HL-60 (cell line): ENCODE measurements around the gene CARMIL1.

Source experiments
- GABPA ChIP-seq: IDR thresholded peaks from 2 replicates; pipeline ENCODE4 v1.6.1; 2012; ENCODE audit warnings: low read depth
- POLR2AphosphoS5 ChIP-seq: IDR thresholded peaks from 2 replicates; pipeline ENCODE4 v1.6.1; 2012; ENCODE audit warnings: low read depth
- SPI1 ChIP-seq: IDR thresholded peaks from 2 replicates; pipeline ENCODE4 v1.6.1; 2012; ENCODE audit warnings: low read depth, mild to moderate bottlenecking, borderline replicate concordance
- TF ChIP-seq, protein P1 (sequence below): IDR thresholded peaks from one replicate; pipeline ENCODE4 v1.5.1; 2011; ENCODE audit warnings: low read length, control low read depth, inconsistent platforms; ENCODE audit not compliant: insufficient read depth
- TF ChIP-seq, protein P2 (sequence below): IDR thresholded peaks from 2 replicates; pipeline ENCODE4 v1.6.1; 2012; ENCODE audit warnings: low read depth; ENCODE audit not compliant: insufficient replicate concordance

DNA sequence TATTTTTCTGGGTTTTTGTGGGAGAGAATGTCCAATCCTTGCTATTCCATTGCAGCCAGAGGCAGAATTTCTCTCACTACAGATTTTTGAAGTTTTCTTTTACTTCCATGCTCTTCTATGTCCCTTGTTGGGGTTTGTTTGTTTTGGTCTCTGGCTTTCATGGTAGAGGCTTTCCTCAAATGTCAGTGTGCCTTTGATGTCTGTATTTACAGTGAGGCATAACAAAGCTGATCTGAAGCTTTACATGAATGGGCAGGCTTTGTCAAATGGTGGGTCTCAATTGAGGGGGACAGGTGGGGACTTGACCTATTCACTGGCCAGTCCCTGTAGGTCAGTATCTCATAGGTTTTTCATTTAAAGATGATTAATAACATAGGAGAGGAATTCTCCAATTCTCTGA, 8.6 kb upstream of the CARMIL1 start:
- TF ChIP-seq, protein P1, sequence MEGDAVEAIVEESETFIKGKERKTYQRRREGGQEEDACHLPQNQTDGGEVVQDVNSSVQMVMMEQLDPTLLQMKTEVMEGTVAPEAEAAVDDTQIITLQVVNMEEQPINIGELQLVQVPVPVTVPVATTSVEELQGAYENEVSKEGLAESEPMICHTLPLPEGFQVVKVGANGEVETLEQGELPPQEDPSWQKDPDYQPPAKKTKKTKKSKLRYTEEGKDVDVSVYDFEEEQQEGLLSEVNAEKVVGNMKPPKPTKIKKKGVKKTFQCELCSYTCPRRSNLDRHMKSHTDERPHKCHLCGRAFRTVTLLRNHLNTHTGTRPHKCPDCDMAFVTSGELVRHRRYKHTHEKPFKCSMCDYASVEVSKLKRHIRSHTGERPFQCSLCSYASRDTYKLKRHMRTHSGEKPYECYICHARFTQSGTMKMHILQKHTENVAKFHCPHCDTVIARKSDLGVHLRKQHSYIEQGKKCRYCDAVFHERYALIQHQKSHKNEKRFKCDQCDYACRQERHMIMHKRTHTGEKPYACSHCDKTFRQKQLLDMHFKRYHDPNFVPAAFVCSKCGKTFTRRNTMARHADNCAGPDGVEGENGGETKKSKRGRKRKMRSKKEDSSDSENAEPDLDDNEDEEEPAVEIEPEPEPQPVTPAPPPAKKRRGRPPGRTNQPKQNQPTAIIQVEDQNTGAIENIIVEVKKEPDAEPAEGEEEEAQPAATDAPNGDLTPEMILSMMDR, result no peak
- TF ChIP-seq POLR2AphosphoS5 (no peak), GABPA (no peak), SPI1 (no peak)
- TF ChIP-seq, protein P2, sequence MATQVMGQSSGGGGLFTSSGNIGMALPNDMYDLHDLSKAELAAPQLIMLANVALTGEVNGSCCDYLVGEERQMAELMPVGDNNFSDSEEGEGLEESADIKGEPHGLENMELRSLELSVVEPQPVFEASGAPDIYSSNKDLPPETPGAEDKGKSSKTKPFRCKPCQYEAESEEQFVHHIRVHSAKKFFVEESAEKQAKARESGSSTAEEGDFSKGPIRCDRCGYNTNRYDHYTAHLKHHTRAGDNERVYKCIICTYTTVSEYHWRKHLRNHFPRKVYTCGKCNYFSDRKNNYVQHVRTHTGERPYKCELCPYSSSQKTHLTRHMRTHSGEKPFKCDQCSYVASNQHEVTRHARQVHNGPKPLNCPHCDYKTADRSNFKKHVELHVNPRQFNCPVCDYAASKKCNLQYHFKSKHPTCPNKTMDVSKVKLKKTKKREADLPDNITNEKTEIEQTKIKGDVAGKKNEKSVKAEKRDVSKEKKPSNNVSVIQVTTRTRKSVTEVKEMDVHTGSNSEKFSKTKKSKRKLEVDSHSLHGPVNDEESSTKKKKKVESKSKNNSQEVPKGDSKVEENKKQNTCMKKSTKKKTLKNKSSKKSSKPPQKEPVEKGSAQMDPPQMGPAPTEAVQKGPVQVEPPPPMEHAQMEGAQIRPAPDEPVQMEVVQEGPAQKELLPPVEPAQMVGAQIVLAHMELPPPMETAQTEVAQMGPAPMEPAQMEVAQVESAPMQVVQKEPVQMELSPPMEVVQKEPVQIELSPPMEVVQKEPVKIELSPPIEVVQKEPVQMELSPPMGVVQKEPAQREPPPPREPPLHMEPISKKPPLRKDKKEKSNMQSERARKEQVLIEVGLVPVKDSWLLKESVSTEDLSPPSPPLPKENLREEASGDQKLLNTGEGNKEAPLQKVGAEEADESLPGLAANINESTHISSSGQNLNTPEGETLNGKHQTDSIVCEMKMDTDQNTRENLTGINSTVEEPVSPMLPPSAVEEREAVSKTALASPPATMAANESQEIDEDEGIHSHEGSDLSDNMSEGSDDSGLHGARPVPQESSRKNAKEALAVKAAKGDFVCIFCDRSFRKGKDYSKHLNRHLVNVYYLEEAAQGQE, result no peak
